ENCODE data around the gene MEOX1. TPM values are rescaled to one million over a fixed set of nuclear protein-coding genes. Genes with fewer than 3 reads are reported as not detected.

MEOX1 gene
- total and polyA plus RNA-seq, 2 of the 8 experiments (the other 6 are each of a cell fraction or from before 2014, with no cell fraction given), result not detected

DNA sequence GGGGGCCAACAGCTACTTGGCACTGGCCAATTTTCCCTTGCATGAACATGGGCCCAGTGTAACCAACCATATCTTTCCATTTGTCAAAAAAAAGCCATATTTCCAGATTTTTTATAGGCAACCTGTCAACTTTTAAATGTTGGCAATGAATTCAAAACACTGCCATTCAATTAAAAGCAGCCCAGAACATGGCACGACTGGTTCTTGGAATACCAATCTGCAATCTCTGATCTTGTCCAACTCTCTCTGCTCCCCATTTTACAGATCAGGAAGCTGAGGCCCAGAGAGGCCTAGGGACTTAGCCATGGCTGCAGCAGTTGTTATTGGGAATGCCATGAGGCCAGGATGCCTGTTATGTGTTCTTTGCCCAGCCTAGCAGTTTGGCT, 8.9 kb upstream of the MEOX1 start (continued):
- TF ChIP-seq ATF3 (IDR thresholded peaks at IDR 0.05; ENCODE audit: insufficient read depth, low read depth, low read length), result no peak
- TF ChIP-seq KDM4A (IDR thresholded peaks at IDR 0.05; ENCODE audit: low read depth, low read length, severe bottlenecking), result no peak
- no peak for TF ChIP-seq TCF12 (IDR thresholded peaks at IDR 0.05; ENCODE audit: low read depth, low read length)
- no peak for TF ChIP-seq RXRA (IDR thresholded peaks at IDR 0.05; ENCODE audit: insufficient read depth, low read depth, low read length)
